Dermis microvascular lymphatic vessel endothelial cell (primary cell): Measurements from ENCODE around the gene PACS1. TPM values are rescaled to one million over a fixed set of nuclear protein-coding genes. Genes with fewer than 3 reads are reported as not detected.

ENCODE experiments used
- DNase-seq, 2 donors: peaks; one replicate each; pipeline versions ENCODE4 v3.0.0 to v3.0.0-alpha.2; 2010; ENCODE audit warnings: low read depth in 2 of 2
- total RNA-seq: library from RNA; depleted of rRNA; stranded (reverse); fragments of >200 nt; gene quantifications from 2 replicates; pipeline ENCODE4 v1.2.1, GENCODE V29; 2014

PACS1 gene
- total RNA-seq, 1 donor from 2014 or later: 16.4 TPM

DNA sequence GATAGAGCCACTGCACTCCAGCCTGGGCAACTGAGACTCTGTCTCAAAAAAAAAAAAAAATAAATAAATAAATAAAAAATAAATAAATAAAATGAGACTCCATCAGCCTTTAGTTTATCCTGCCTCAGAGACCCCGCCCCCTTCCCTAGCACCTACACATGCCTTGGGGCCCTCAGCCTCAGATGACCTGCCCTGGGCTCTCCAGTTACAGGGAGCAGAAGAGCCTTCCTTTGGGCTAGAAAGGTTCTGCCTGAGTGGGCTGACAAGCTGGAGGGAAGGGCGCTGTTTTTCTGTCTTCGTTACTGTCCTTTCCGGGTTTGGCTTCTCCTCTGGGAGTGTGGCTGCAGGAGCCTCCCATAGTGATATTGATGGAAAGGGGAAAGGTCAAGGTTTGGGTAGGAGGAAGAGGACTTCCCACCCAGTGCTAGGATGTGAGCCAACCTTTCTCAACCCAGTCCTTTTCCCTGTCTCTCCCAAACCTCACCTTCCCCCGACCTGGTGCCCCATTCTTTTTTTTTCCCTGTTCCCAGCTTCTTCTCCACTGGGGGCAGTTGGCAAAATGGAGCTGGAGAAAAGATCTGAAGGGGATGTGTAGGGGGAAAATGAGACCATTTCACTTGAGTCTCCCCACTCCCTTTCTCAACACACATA lies 19.4 kb upstream of the PACS1 start:
- DNase-seq: no peak

DNA sequence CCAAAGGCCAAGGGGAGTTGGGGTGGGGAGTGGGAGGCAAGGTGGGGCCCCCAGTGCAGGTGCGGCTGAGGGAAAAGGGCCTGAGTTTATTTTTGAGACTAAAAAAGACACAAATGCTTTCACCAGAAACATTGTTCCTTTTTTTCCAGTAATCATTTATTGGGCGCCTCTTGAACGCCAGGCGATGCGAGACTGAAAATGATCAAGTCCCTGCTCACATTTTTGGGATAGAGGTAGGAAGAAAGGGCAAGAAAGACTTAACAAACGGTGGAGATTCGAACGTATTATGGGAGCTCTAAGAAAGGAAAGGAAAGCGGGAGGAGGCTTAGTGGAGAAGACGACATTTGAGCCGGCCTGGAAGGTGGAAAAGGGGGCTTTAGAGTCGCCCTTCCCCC lies 18.7 kb upstream of the PACS1 start:
- no peak for DNase-seq

- DNase-seq: peak; percentile 95 to 99
Measured at GRCh38 chr11:66051766-66052663, 18.1 kb upstream of the PACS1 start, which contains the start of gene SF3B2. TSS of gene SF3B2 (plus strand) at chr11:66052364. CDS start at chr11:66052385, 21 bp downstream.

GRCh38 chr11:66052664-66052982 lies 17.4 kb upstream of the PACS1 start:
- DNase-seq: no peak

DNA sequence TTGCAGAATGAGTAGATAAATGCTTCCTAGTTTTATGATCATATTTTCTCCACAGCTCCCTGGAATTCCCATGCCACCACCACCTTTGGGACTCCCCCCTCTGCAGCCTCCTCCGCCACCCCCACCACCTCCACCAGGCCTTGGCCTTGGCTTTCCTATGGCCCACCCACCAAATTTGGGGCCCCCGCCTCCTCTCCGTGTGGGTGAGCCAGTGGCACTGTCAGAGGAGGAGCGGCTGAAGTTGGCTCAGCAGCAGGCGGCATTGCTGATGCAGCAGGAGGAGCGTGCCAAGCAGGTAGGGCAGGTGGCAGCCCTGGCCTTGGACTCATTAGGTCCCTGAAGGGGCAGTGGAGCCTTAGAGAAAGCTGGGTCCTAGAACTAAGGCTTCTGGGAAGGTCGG lies 15.1 kb upstream of the PACS1 start:
- no peak for DNase-seq

- no peak for DNase-seq
Measured at GRCh38 chr11:66056501-66056900, 13.6 kb upstream of the PACS1 start.

- DNase-seq: no peak
Measured at GRCh38 chr11:66059966-66060680, 9.9 kb upstream of the PACS1 start.

GRCh38 chr11:66061268-66061667 lies 8.8 kb upstream of the PACS1 start:
- no peak for DNase-seq

GRCh38 chr11:66062408-66062807 lies 7.7 kb upstream of the PACS1 start:
- no peak for DNase-seq

GRCh38 chr11:66063900-66064299 lies 6.2 kb upstream of the PACS1 start:
- DNase-seq: no peak

DNA sequence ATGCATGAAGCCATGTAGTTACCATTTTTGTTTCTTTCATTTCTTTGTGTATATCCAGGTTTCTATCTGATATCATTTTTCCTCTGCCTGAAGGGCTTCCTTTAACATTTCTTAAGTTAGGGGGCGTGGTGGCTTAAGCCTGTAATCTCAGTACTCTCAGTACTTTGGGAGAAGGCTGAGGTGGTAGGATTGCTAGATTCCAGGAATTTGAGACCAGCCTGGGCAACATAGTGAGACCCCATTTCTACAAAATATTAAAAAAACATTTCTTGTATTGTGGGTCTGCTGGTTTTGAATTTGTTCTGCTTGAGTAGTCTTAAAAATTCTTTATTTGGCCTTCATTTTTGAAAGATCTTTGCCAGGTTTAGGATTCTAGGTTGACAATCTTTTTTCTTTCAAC lies 5.5 kb upstream of the PACS1 start:
- DNase-seq: no peak

- no peak for DNase-seq
Measured at GRCh38 chr11:66066751-66067150, 3.3 kb upstream of the PACS1 start.

DNA sequence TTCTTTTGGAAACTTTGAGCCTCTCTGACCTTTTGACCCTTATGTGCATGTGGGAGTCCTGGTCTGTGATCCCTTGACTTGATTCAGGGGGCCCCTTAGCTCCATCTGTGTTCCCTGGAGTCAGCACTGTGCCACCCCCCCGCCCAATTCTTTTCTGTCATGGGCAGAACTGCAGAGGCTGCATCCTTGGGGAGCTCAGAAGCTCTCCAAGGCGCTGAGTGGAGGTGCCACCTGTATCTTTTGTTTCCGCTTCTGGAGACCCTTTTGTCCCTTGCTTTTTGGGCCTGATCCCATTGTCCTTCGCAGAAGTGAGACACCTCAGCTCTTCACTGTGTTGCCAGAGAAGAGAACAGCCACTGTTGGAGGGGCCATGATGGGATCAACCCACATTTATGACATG lies 2.4 kb upstream of the PACS1 start:
- DNase-seq: no peak

DNA sequence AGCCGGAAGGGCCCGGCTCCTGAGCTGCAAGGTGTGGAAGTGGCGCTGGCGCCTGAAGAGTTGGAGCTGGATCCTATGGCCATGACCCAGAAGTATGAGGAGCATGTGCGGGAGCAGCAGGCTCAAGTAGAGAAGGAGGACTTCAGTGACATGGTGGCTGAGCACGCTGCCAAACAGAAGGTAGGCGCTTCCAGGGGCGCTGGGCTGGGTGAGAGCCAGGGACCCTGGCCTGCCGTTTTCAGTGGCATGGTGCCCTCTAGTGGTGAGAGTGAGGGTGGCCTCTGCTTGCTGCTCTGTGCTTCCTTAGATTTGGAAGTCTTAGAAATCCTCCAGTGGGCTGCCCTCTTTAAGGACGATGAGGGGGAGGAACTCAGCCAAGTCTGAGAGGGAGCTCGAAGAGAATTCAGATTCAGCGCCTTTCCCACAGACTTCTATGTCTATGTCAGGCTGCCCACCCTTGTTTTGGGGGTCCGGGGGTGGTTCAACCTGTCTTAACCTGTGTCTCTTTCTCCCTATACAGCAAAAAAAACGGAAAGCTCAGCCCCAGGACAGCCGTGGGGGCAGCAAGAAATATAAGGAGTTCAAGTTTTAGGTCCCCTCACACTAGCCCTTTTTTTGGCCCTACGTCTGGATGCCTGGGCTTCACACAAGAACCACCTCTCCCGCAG lies 1.8 kb upstream of the PACS1 start:
- DNase-seq: peak; percentile 50 to 79

GRCh38 chr11:66068923-66069714 lies 953 bp upstream of the PACS1 start:
- DNase-seq: peak in 1 of 2 donors; percentile 70

- DNase-seq: peak in 1 of 2 donors; percentile 54
Measured at GRCh38 chr11:66070604-66071380, 720 bp downstream of the PACS1 start.

DNA sequence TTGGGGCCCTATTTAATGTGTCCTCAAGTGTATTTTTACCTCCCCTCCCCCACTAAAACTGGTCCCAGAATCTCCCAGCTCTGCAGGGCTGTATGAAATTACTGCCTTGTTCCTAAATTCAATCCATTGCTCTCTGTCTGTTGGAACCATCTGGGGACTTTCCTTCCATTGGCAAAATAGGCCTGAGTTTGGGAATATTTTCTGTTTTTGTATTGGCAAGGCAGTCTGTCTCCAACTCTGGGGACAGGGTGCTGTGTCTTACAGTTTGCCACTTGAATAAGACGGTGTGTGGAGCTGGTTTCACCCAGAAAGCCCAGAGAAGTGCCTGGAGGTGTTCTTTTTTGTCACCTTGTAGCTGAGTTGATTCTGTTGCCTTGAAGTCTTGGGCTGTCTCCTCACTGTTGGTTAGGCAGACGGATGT lies 1.3 kb downstream of the PACS1 start:
- DNase-seq: no peak

DNA sequence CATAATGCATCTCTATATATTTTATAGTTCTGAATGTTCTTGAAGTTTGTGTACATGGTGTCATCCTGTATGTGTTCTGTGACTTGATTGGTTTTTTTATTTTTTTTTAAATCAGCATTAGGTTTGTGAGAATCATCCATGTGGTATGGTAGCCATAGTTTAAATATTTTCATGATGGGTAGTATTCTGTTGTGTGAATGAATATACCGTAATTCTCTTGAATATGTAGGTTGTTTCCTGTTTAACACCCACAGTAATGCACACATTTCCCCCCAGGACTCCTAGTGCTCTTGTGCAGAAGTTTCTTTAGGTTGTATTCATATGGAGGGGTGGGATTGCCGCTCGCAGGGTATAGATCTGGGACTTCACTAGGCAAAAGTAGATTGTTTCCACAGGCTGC lies 2.0 kb downstream of the PACS1 start:
- DNase-seq: no peak

- DNase-seq: no peak
Measured at GRCh38 chr11:66072518-66072917, 2.4 kb downstream of the PACS1 start.

- DNase-seq: no peak
Measured at GRCh38 chr11:66073669-66074068, 3.6 kb downstream of the PACS1 start.
